ENCODE measurements around the gene WDR1.

Gene WDR1

GRCh38 chr4:10096978-10097335 lies 19.6 kb downstream of the WDR1 start:
- Histone ChIP-seq H3K79me2 (ENCODE audit: insufficient read depth, low read length) (no peaks in the 10 kb centered on the region), H2AFZ (ENCODE audit: low read length) (no peak overlapping the region), H3K36me3 (ENCODE audit: insufficient read depth, low read length) (peaks cover 40% of the 10 kb centered on the region), H3K27ac (ENCODE audit: low read depth, low read length, poor library complexity, severe bottlenecking) (no peak overlapping the region), H4K20me1 (ENCODE audit: insufficient read depth, low read length) (no peaks in the 10 kb centered on the region), H3K27me3 (ENCODE audit: insufficient read depth, low read length) (no peaks in the 10 kb centered on the region), H3K9me3 (ENCODE audit: low read length) (no peaks in the 10 kb centered on the region), H3K9ac (ENCODE audit: low read length) (no peak overlapping the region), H3K4me2 (ENCODE audit: low read length) (no peak overlapping the region), H3K9me2 (ENCODE audit: low read depth, low read length) (no peaks in the 10 kb centered on the region), H3K4me1 (ENCODE audit: insufficient read depth, low read length, severe bottlenecking) (no peaks in the 10 kb centered on the region), H3K4me3 (ENCODE audit: low read depth, low read length, poor library complexity, severe bottlenecking) (no peak overlapping the region), H3F3A (ENCODE audit: insufficient read depth, low read length) (no peaks in the 10 kb centered on the region)
- TF ChIP-seq CTCF (IDR thresholded peaks at IDR 0.05; ENCODE audit: low read length) (no peak), EZH2 (IDR thresholded peaks at IDR 0.05; ENCODE audit: borderline replicate concordance, low read length) (no peak)

DNA sequence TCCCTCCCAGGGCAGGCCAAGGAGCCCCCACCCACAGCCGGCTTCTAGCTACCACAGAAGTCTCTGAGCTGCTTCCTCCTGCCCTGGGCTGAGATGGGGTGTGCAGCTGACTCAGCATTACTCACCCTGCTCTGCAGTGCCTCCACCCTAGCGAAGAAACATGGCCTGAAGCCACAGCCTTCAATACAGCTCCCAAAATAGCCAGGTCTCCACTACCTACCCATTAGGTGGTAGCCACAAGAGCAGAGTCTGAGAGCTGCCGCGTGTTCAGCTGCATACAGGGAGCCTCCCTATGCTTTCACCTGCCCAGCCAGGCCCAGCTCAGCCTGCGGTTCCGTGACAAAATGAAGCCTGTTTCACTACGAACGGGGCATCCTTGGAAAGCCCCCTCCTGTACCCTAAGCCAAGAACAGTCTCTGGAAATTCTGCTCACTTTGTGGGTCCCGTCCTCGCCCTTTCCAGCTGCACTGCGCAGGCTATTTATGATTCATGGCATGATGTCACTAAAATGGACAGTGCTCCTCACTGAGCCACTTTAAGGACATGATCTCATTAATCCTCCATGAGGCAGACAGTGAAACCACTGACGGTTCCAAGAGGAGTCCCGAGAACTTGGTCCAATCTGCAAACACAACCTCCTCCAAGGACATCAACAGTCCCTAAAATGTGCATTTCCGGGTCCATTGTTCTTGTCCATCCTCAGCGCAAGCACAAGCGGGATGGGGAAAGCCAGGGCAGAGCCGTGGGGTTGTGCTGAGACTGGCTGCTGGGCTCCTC lies 20.2 kb downstream of the WDR1 start:
- Histone ChIP-seq H3K9me2 (ENCODE audit: low read depth, low read length) (no peaks in the 10 kb centered on the region), H3K27ac (ENCODE audit: low read depth, low read length, poor library complexity, severe bottlenecking) (no peak overlapping the region), H3K4me3 (ENCODE audit: low read depth, low read length, poor library complexity, severe bottlenecking) (no peak overlapping the region), H3K9ac (ENCODE audit: low read length) (no peak overlapping the region), H3K4me2 (ENCODE audit: low read length) (no peak overlapping the region), H3K27me3 (ENCODE audit: insufficient read depth, low read length) (no peaks in the 10 kb centered on the region), H3K4me1 (ENCODE audit: insufficient read depth, low read length, severe bottlenecking) (no peaks in the 10 kb centered on the region), H4K20me1 (ENCODE audit: insufficient read depth, low read length) (no peaks in the 10 kb centered on the region), H3K79me2 (ENCODE audit: insufficient read depth, low read length) (no peaks in the 10 kb centered on the region), H3F3A (ENCODE audit: insufficient read depth, low read length) (no peaks in the 10 kb centered on the region), H3K36me3 (ENCODE audit: insufficient read depth, low read length) (peaks cover 46% of the 10 kb centered on the region), H2AFZ (ENCODE audit: low read length) (no peak overlapping the region), H3K9me3 (ENCODE audit: low read length) (no peaks in the 10 kb centered on the region)
- TF ChIP-seq CTCF (IDR thresholded peaks at IDR 0.05; ENCODE audit: low read length) (no peak), EZH2 (IDR thresholded peaks at IDR 0.05; ENCODE audit: borderline replicate concordance, low read length) (no peak)

GRCh38 chr4:10095296-10095991 lies 21.2 kb downstream of the WDR1 start:
- Histone ChIP-seq H3K36me3 (ENCODE audit: insufficient read depth, low read length) (peaks cover 54% of the 10 kb centered on the region), H3K4me2 (ENCODE audit: low read length) (no peak overlapping the region), H3K9me2 (ENCODE audit: low read depth, low read length) (no peaks in the 10 kb centered on the region), H3K4me3 (ENCODE audit: low read depth, low read length, poor library complexity, severe bottlenecking) (no peak overlapping the region), H4K20me1 (ENCODE audit: insufficient read depth, low read length) (no peaks in the 10 kb centered on the region), H3K27ac (ENCODE audit: low read depth, low read length, poor library complexity, severe bottlenecking) (no peak overlapping the region), H3F3A (ENCODE audit: insufficient read depth, low read length) (no peaks in the 10 kb centered on the region), H3K27me3 (ENCODE audit: insufficient read depth, low read length) (no peaks in the 10 kb centered on the region), H2AFZ (ENCODE audit: low read length) (no peak overlapping the region), H3K79me2 (ENCODE audit: insufficient read depth, low read length) (no peaks in the 10 kb centered on the region), H3K9ac (ENCODE audit: low read length) (no peak overlapping the region), H3K9me3 (ENCODE audit: low read length) (no peaks in the 10 kb centered on the region), H3K4me1 (ENCODE audit: insufficient read depth, low read length, severe bottlenecking) (no peaks in the 10 kb centered on the region)
- no peak for TF ChIP-seq EZH2 (IDR thresholded peaks at IDR 0.05; ENCODE audit: borderline replicate concordance, low read length)
- no peak for TF ChIP-seq CTCF (IDR thresholded peaks at IDR 0.05; ENCODE audit: low read length)

Measured in OCI-LY1 (cell line).